ENCODE data around the gene C19orf18.

C19orf18 gene

DNA sequence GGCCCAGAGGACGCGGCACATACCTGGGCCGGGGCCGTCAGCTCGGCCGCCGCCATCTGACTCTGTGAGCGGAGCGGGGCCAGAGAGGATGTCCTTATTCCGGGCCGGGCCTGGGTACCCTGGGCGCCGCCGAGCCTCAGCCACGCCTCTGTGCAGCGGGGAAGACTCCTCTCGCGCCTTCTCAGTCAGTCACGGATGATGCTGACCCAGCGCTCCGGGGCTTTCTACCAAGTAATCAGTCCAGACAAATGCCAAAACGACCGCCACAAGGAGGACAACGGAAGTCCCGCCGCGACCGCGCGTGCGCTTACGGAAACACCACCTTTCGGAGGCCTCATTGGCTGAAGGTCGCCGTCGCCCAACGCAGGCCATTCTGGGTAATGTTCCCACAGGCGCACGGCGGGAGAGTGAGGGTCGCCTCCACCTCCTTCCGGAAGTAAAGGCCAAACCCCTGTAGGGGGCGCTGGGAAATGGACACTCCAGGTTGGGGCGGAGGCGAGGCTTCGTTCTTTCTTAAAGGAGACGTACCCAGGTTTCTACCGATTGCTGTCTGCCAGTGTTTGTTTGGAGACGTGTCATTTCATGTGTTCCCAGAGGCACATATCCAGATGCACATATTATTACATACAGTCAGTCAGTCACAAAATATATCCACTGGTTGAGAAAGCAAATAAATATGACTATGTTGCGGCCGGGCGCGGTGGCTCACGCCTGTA lies 26.8 kb downstream of the C19orf18 start, which contains the start of gene ZNF256:
Gene ZNF256, minus strand, starts transcription at position 288 of the 716 bp plus-strand sequence. Its CDS starts 232 bp downstream, at position 56.
- peak; percentile 82 to 90 for DNase-seq

DNA sequence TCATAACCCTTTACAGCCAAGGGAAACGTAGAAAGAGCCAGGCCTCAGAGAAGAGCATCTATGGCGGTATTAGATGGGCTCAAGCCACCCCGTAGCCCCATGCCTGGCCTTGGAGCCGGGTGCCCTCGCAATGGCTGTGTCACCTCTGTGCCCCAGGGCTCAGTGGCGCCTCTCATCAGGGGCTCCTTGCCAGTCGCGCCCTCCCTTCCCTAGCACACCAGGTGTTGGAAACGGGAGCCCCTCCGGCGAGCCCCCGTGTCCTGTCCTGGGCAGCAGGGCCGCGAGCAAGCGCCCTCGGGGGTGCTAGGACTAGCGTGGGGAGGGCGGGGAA lies 27.3 kb downstream of the C19orf18 start:
- DNase-seq = no peak

DNA sequence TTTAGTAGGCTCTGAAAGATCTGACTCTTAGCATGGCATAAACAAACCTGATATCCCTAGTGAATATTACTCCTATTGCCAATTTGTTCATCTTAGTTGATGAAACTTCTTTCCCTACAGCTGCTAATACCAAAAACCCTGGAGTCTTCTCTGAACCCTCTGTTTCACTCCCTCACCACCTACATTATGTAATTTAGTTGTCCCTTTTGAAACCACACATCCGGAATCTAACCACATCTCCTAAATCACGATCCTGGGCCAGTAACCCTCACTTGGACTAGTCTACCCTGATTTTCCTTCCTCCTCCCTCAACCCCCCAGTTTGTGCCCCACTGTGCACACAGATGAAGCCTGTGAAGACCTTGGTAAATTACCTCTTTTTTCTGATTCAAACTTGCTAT lies 28.0 kb downstream of the C19orf18 start:
- DNase-seq = no peak

DNA sequence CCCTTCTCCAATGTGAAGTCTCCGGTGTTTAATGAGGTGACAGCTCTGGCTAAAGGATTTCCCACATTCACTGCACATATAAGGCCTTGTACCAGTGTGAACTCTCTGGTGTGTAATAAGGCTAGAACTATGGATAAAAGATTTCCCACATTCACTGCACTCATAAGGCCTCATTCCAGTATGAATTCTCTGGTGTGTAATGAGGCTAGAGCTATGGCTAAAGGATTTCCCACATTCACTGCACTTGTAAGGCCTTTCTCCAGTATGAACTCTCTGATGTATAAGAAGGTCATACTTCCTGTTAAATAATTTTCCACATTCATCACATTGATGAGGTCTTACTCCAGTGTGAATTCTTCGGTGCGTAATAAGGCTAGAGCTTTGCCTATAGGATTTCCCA lies 32.7 kb downstream of the C19orf18 start:
- no peak for DNase-seq

DNA sequence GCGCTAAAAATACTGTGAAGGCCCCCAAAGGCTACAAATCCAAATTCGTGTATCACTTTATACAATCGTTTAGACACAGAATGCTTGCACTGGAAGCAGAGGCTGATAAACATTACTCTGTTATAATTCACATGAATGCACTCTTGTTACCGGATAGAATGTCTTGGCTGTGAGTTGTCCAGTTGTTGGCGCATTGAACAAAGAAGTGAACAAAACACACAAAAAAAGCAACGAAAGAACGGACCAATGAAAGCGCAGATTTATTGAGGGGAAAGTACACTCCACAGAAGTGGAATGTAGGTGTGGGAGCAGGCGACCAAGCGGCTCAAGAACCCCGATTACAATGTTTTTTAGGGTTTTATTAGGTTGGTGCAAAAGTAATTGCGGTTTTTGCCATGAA lies 38.6 kb downstream of the C19orf18 start:
- DNase-seq = no peak

- DNase-seq = peak; percentile 70 to 72
Measured at GRCh38 chr19:57934820-57935665, 39.3 kb downstream of the C19orf18 start, which contains the start of gene ZNF418. ZNF418 (minus strand) TSS chr19:57935402; CDS start chr19:57933822, 1,580 bp downstream.

DNA sequence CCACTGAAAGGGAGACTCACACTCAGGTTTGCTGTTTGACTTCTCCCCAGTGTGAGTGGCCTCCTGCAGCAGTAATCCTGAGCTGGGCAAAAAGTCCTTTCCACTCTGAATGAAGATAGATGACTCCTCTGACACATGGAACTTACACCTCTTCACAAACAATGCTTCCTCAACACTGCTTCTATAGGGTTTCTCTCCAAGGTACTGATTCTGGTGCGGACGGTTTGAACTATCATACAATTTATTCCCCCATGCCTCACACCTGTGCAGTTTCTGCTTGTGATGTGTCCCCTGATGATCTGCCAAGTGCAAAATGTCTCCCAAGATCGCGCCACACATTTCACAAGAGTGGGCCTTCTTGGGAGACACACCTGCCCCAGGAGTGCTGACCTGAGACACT lies 46.7 kb downstream of the C19orf18 start:
- no peak for DNase-seq

DNA sequence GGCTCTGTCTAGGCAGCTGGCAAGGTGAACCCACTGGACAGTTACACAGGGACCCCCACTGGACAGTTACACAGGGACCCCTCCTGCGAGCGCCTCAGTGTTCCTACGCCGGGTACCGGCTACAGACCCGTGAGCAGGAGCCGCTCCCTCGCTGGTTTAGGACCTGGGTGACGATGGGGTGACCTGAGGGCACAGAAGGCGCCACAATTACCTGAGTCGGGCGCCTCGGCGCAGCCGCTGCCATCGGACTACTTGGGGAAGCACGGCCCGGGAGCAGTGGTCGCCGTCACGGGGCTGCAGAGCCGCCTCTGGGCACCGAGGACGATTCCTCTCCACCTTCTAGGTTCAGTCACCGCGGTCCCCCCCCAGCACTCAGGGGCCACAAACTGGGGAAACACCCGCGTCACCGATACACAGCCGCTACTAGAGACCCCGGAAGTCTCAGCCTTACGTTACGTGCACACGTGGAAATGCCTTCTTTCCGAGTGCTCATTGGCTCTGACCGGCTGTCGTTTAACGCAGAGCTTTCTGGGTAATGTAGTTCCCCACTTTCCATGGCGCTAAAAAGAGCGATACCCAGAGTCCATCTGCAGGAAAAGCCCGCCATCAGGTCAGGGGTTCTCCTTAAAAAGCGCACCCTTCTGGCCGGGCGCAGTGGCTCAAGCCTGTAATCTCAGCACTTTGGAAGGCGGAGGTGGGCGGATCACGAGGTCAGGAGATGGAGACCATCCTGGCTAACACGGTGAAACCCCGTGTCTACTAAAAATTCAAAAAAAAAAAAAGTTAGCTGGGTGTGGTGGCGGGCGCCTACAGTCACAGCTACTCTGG lies 58.0 kb downstream of the C19orf18 start, which contains the start of gene ZNF417:
Gene ZNF417, minus strand, starts transcription at position 425 of the 828 bp plus-strand sequence. Its CDS starts 181 bp downstream, at position 244.
- DNase-seq = peak; percentile 95 to 98

DNA sequence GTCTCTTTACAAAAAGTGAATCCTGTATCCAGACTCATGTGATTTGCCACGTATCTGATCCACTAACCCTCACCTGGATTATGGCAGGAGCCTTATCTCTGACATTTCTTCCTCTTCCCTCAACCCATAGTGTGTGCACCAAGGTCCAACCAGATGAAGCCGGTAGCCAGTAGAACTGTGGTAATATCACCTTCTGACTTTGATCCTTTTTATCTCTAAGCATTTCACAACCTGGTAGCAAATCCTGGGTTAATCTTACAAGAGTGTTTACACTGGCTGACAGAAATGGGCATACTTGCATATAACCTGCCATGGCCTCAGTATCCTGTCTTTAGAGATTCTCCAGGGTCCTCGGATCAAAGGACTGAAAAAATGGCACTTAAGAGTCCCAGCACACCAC lies 59.8 kb downstream of the C19orf18 start:
- no peak for DNase-seq

Data from inflammatory macrophage treated with lipopolysaccharide for 1 hour (primary cell).